ENCODE results near the gene CFAP53. TPM values are rescaled to one million over a fixed set of nuclear protein-coding genes. Genes with fewer than 3 reads are reported as not detected.

The CFAP53 gene
- total and polyA plus RNA-seq, 2 of the 13 experiments (the other 11 are each of a cell fraction or from before 2014, with no cell fraction given): 0.05 to 0.07 TPM

GRCh38 chr18:50306944-50307343 is 40.6 kb upstream of the CFAP53 start:
- ChIA-PET CTCF (ENCODE audit: low intra/inter-chr PET ratio, low total read pairs) (no interaction called here), POLR2A (interaction anchor here (1.1 to 3.5 kb wide), 3 partner anchors 24 to 68 kb away, joined by 4 to 15 read pairs (median 10); partner anchors contain the start of genes MBD1 and SKA1)
- H4K20me1 ChIP-seq (ENCODE audit: insufficient read depth, low read length): no peaks in the 10 kb centered on the region
- no peaks in the 10 kb centered on the region for H3K79me2 ChIP-seq (ENCODE audit: insufficient read depth, low read length)
- no peaks in the 10 kb centered on the region for H3K36me3 ChIP-seq (replicated peaks in 1 of 2; ENCODE audit: control insufficient read depth in 1 of 2, insufficient read depth in 2 of 2, low read length in 2 of 2)
- TF ChIP-seq ZNF788 (CRISPR knock-in tag; IDR thresholded peaks at IDR 0.05; ENCODE audit: borderline replicate concordance): no peak
- TF ChIP-seq ZBTB33 (CRISPR knock-in tag; IDR thresholded peaks at IDR 0.05): peak; percentile 71; the same call in 1 of the 2 replicates
- intact Hi-C loops (cut with micrococcal nuclease; ENCODE audit: unreplicated experiment): loop anchor here (2.0 to 5.0 kb wide), 2 partner anchors 18 to 50 kb away; no protein-coding TSS in a partner anchor
- peak overlapping the region; percentile 96 for H3K4me2 ChIP-seq (ENCODE audit: low read depth, low read length)
- in situ Hi-C loops (cut with HindIII; ENCODE audit: extremely low pct_ligation_motif_present, low pct_unique_long_range_greater_than_20kb): no loop called here
- H3K27me3 ChIP-seq (ENCODE audit: control insufficient read depth in 1 of 2, insufficient read depth in 2 of 2, low read length in 2 of 2): peaks cover 0 to under 1% of the 10 kb centered on the region in 2 experiments; a peak in 2 of 5 replicates
- peak overlapping the region; percentile 46 to 75 (median 71) for H3K4me3 ChIP-seq (replicated peaks in 1 of 3; ENCODE audit: insufficient read depth in 1 of 3, low read depth in 2 of 3, low read length in 3 of 3)
- H3K4me1 ChIP-seq (ENCODE audit: insufficient read depth, low read length): peaks cover 27% of the 10 kb centered on the region
- peak overlapping the region; percentile 43; the same call in 1 of the 2 replicates for H3K9ac ChIP-seq (ENCODE audit: insufficient read depth, low read depth, low read length)
- BruUV-seq (replicated peaks): no TSS peak
- H3K27ac ChIP-seq (ENCODE audit: extremely low read length, insufficient read depth, low read length): no peak overlapping the region
- no peak for FAIRE-seq
- peak overlapping the region; percentile 64 for H2AFZ ChIP-seq (ENCODE audit: low read length)
- peak; percentile 45 for ATAC-seq
- 31% methylated on average over 8 of the region's 8 CpGs for WGBS (ENCODE audit: low lambda C conversion rate)
- H3K9me3 ChIP-seq (ENCODE audit: low read length): peaks cover 7% of the 10 kb centered on the region
- DNase-seq (ENCODE audit: low spot score): no peak

- no peak overlapping the region for H3K4me2 ChIP-seq (ENCODE audit: low read depth, low read length)
- FAIRE-seq: no peak
- intact Hi-C loops (cut with micrococcal nuclease; ENCODE audit: unreplicated experiment) (no loop called here), in situ Hi-C loops (cut with HindIII; ENCODE audit: extremely low pct_ligation_motif_present, low pct_unique_long_range_greater_than_20kb) (no loop called here)
- ATAC-seq: no peak
- no peak overlapping the region for H3K27ac ChIP-seq (ENCODE audit: extremely low read length, insufficient read depth, low read length)
- peaks cover 7% of the 10 kb centered on the region for H3K9me3 ChIP-seq (ENCODE audit: low read length)
- no peak overlapping the region for H3K9ac ChIP-seq (ENCODE audit: insufficient read depth, low read depth, low read length)
- WGBS (ENCODE audit: low lambda C conversion rate): 40% methylated on average over 5 of the region's 5 CpGs
- TF ChIP-seq ZKSCAN5 (CRISPR knock-in tag; IDR thresholded peaks at IDR 0.05) (no peak), ZEB1 (IDR thresholded peaks at IDR 0.05; ENCODE audit: insufficient replicate concordance, low read depth) (no peak), SMAD9 (CRISPR knock-in tag; IDR thresholded peaks at IDR 0.05) (no peak), THAP9 (CRISPR knock-in tag; IDR thresholded peaks at IDR 0.05; ENCODE audit: borderline replicate concordance) (no peak), SALL1 (CRISPR knock-in tag; IDR thresholded peaks at IDR 0.05) (no peak), SP5 (CRISPR knock-in tag; IDR thresholded peaks at IDR 0.05; ENCODE audit: borderline replicate concordance, low read depth) (no peak), U2AF1 (optimal IDR thresholded peaks at IDR 0.05; ENCODE audit: low read depth, low read length) (no peak), ZNF710 (CRISPR knock-in tag; IDR thresholded peaks at IDR 0.05; ENCODE audit: borderline replicate concordance) (no peak)
- H3K36me3 ChIP-seq (replicated peaks in 1 of 2; ENCODE audit: control insufficient read depth in 1 of 2, insufficient read depth in 2 of 2, low read length in 2 of 2): no peaks in the 10 kb centered on the region
- peaks cover 2 to 8% of the 10 kb centered on the region in 2 experiments; a peak in 3 of 5 replicates for H3K27me3 ChIP-seq (ENCODE audit: control insufficient read depth in 1 of 2, insufficient read depth in 2 of 2, low read length in 2 of 2)
- no peak for DNase-seq (ENCODE audit: low spot score)
- no peaks in the 10 kb centered on the region for H4K20me1 ChIP-seq (ENCODE audit: insufficient read depth, low read length)
- POLR2A ChIA-PET: no interaction called here
- no peaks in the 10 kb centered on the region for H3K4me1 ChIP-seq (ENCODE audit: insufficient read depth, low read length)
- no TSS peak for BruUV-seq (replicated peaks)
- H2AFZ ChIP-seq (ENCODE audit: low read length): no peak overlapping the region
- CTCF ChIA-PET (ENCODE audit: low intra/inter-chr PET ratio, low total read pairs): no interaction called here
- no peak overlapping the region for H3K4me3 ChIP-seq (replicated peaks in 1 of 3; ENCODE audit: insufficient read depth in 1 of 3, low read depth in 2 of 3, low read length in 3 of 3)
- H3K79me2 ChIP-seq (ENCODE audit: insufficient read depth, low read length): no peaks in the 10 kb centered on the region
Observed at GRCh38 chr18:50301074-50301473, 34.8 kb upstream of the CFAP53 start.
